Breast epithelium (tissue), 4 donors: ENCODE measurements around the gene TTC7B. TPM values are rescaled to one million over a fixed set of nuclear protein-coding genes. Genes with fewer than 3 reads are reported as not detected.

Source experiments
- DNase-seq, 2 donors: peaks; one replicate each; pipeline ENCODE4 v3.0.0-alpha.2; 2019; ENCODE audit warnings: low spot score in 2 of 2
- H3K27ac ChIP-seq, 2 donors: fragments of 200-600 bp; sonication (generic) in 1 of 2; one replicate each; pipeline ENCODE4 v1.5.1; 2016 to 2019; ENCODE audit warnings: mild to moderate bottlenecking in 1 of 2
- H3K27me3 ChIP-seq, 2 donors: fragments of 200-600 bp; sonication (generic) in 1 of 2; one replicate each; pipeline versions ENCODE4 v1.5.1 to v1.6.0; 2017 to 2019; ENCODE audit warnings: control low read depth in 1 of 2, mild to moderate bottlenecking in 1 of 2
- H3K36me3 ChIP-seq: fragments of 200-600 bp; one replicate; pipeline ENCODE4 v1.5.1; 2019
- H3K4me1 ChIP-seq, 2 donors: fragments of 200-600 bp; sonication (generic); one replicate each; pipeline ENCODE4 v1.5.1; 2016 to 2019; ENCODE audit warnings: control low read depth in 1 of 2
- H3K4me3 ChIP-seq, 3 donors: fragments of 200-600 bp; sonication (generic); 1 replicate in 2 of 3; 2 replicates in 1 of 3; pipeline ENCODE4 v1.5.1; 2016 to 2019; ENCODE audit warnings: mild to moderate bottlenecking in 3 of 3, moderate library complexity in 2 of 3
- H3K9me3 ChIP-seq, 2 donors: fragments of 200-600 bp; sonication (generic) in 1 of 2; one replicate each; pipeline ENCODE4 v1.5.1; 2016 to 2019; ENCODE audit warnings: control low read depth in 1 of 2
- POLR2A ChIP-seq: fragments of 450-650 bp; IDR thresholded peaks from one replicate; pipeline ENCODE4 v1.6.1; 2016; ENCODE audit warnings: antibody characterized with exemption, mild to moderate bottlenecking, moderate library complexity
- POLR2AphosphoS5 ChIP-seq, 3 donors: sonication (generic); formaldehyde crosslinking; IDR thresholded peaks; one replicate each; pipeline ENCODE4 v1.6.1; 2017; ENCODE audit warnings: antibody characterized with exemption in 3 of 3
- intact Hi-C: fragments of 100-400 bp; cut with DNase I; formaldehyde crosslinking; loops from one replicate; pipeline ENCODE4 v1.15.1; 2023; ENCODE audit warnings: low total_unique reads
- total RNA-seq, 3 donors: library from RNA; depleted of rRNA; stranded (reverse); fragments of >200 nt; gene quantifications; one replicate each; pipeline ENCODE4 v1.1.0, GENCODE V29; 2016
- TF ChIP-seq, protein P1 (sequence below), 3 donors: fragments of 450-650 bp; IDR thresholded peaks; one replicate each; pipeline ENCODE4 v1.5.1; 2016 to 2017; ENCODE audit warnings: antibody characterized with exemption in 3 of 3, mild to moderate bottlenecking in 3 of 3, moderate library complexity in 3 of 3

The TTC7B gene
- total RNA-seq, 3 donors from 2014 or later: 14.0 to 29.1 (median 22.0) TPM

GRCh38 chr14:90767899-90768298, 48.3 kb downstream of the TTC7B start:
- intact Hi-C loops: loop anchor here (5.0 kb wide), 1 partner anchor 501 kb away; no protein-coding TSS in a partner anchor
- Histone ChIP-seq H3K9me3 (peaks cover 14 to 34% of the 10 kb centered on the region in 2 donors), H3K27ac (no peak overlapping the region), H3K4me1 (no peaks in the 10 kb centered on the region), H3K4me3 (no peak overlapping the region), H3K27me3 (no peaks in the 10 kb centered on the region), H3K36me3 (no peaks in the 10 kb centered on the region)
- TF ChIP-seq POLR2A: no peak
- no peak for TF ChIP-seq POLR2AphosphoS5 (IDR thresholded peaks at IDR 0.05)
- TF ChIP-seq, protein P1, sequence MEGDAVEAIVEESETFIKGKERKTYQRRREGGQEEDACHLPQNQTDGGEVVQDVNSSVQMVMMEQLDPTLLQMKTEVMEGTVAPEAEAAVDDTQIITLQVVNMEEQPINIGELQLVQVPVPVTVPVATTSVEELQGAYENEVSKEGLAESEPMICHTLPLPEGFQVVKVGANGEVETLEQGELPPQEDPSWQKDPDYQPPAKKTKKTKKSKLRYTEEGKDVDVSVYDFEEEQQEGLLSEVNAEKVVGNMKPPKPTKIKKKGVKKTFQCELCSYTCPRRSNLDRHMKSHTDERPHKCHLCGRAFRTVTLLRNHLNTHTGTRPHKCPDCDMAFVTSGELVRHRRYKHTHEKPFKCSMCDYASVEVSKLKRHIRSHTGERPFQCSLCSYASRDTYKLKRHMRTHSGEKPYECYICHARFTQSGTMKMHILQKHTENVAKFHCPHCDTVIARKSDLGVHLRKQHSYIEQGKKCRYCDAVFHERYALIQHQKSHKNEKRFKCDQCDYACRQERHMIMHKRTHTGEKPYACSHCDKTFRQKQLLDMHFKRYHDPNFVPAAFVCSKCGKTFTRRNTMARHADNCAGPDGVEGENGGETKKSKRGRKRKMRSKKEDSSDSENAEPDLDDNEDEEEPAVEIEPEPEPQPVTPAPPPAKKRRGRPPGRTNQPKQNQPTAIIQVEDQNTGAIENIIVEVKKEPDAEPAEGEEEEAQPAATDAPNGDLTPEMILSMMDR (IDR thresholded peaks at IDR 0.05): no peak
- DNase-seq: no peak

DNA sequence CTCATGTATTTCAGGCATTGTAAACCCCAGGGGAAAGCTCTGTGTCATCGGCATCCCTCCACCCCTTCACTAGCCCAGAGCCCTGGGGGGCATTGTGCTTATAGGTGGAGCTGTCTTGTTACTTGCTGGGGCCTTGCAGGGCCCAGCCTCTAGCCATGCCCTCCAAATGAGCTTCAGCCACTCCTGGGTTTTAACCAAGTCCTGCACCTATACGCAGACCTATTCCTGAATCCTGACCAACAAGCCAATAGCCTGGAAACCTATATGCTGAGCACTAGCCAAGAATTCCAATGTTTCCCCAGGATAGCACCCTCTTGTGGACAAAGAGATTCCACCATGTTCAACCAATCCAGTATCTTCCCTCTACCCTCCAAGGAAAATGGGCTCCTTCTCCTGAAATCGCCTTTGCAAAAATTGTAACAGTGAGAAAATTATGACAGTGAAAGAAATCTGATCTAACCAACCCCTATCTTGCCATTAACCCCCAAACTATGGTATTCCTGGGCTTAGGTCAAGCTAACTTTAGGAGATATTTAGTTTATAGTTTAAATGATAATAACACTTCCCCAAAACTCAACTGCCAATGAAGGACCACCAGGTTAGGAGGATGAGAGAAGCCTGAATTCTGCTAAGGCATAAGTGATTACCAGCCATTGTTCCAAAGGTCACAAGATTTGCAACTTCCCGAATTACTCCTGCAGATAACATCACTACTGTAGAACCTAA, 55.5 kb downstream of the TTC7B start:
- DNase-seq: no peak
- intact Hi-C loops: no loop called here
- H3K4me3 ChIP-seq: no peak overlapping the region
- peaks cover 0 to 22% of the 10 kb centered on the region in 2 donors for H3K9me3 ChIP-seq
- no peaks in the 10 kb centered on the region for H3K36me3 ChIP-seq
- no peak overlapping the region for H3K27ac ChIP-seq
- H3K4me1 ChIP-seq: no peaks in the 10 kb centered on the region
- TF ChIP-seq, protein P1 (IDR thresholded peaks at IDR 0.05): peak in 1 of 3 donors; percentile 32
- TF ChIP-seq POLR2AphosphoS5 (IDR thresholded peaks at IDR 0.05) (no peak), POLR2A (no peak)
- H3K27me3 ChIP-seq: no peaks in the 10 kb centered on the region

DNA sequence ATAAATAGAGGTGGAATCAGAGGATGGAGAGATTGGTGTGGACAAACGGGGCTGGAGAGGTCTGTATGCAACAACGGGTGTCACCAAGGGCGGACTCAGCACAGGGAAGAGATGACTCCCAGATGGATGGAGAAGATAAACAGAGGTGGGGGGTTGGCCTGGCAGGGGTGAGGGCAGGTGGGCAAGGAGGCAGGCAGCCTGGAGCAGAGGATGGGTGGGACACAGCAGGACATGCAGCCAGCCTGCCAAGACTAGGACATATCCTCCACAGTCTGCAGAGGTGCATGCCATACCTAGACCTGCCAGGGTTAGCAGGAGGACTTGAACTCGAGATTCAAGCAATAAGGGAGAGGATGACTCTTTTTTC, 56.2 kb downstream of the TTC7B start:
- intact Hi-C loops: no loop called here

DNA sequence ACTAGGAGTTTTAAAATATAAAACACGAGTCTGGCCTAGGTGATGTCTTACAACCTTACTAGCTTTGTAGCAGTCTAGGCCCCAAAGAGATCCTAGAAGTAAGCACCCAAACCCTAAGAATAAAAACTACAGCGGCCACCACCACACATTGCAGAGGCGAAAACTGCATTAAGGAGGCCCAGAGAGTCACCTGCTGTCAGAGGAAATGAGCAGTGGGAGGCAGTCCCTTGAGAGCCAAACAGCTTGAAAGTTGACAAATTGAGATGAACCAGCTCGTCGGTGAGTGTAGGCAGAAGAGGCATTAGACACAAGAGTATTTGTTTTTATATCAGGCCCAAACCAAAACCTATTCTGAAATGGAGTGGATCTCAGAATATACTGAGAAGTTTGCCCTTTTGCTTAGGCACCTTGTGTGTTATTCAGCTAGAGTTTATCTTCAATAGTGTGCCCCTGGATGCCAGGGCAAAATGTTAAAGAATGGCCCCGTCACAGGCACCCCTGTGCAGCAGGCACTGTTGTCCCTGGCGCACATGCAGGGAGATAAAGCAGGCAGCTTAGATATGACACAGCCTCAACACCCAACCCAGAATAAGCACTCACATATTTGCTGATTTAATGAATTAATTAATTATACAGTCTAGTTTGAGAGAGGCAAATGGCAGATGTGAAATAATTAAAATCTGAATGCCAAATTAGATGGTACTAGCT, 56.7 kb downstream of the TTC7B start:
- no peak for DNase-seq
- TF ChIP-seq POLR2AphosphoS5 (IDR thresholded peaks at IDR 0.05) (no peak), POLR2A (no peak)
- TF ChIP-seq, protein P1 (IDR thresholded peaks at IDR 0.05): no peak
- peaks cover 0 to 20% of the 10 kb centered on the region in 2 donors for H3K9me3 ChIP-seq
- intact Hi-C loops: no loop called here
- peak overlapping the region; percentile 93 for H3K27ac ChIP-seq
- no peaks in the 10 kb centered on the region for H3K27me3 ChIP-seq
- no peaks in the 10 kb centered on the region for H3K36me3 ChIP-seq
- peak overlapping the region in 2 of 3 donors; percentile 61 to 71 for H3K4me3 ChIP-seq
- no peaks in the 10 kb centered on the region for H3K4me1 ChIP-seq

More for the DNA sequence above, 56.2 kb downstream of the TTC7B start:
- no peak for DNase-seq
- H3K27ac ChIP-seq: peak overlapping the region; percentile 93
- TF ChIP-seq POLR2AphosphoS5 (IDR thresholded peaks at IDR 0.05) (no peak), POLR2A (no peak)
- TF ChIP-seq, protein P1 (IDR thresholded peaks at IDR 0.05): no peak
- no peaks in the 10 kb centered on the region for H3K27me3 ChIP-seq
- H3K9me3 ChIP-seq: peaks cover 0 to 22% of the 10 kb centered on the region in 2 donors
- H3K36me3 ChIP-seq: no peaks in the 10 kb centered on the region
- no peaks in the 10 kb centered on the region for H3K4me1 ChIP-seq
- no peak overlapping the region for H3K4me3 ChIP-seq

DNA sequence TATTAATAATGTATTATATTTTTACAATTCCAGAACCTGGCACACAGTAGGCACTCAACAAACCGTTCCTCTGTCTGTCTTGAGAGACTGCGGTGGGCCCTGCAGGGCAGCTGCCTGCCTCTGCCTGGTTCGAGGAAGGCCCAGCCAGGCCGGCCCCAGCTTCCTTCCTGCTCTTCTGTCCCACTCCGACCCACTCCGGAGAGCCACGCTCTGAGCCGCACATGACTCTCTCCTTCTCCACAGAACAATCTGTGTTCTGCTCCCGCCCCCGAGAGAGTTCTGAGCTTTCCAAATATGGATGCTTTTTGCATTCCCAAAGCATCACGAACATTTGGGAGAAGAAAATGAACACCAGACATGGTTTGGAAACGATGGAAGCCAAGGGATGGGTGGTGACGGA, 57.3 kb downstream of the TTC7B start:
- Histone ChIP-seq H3K36me3 (no peaks in the 10 kb centered on the region), H3K27ac (peak overlapping the region; percentile 93), H3K4me3 (peak overlapping the region; percentile 48 to 71 (median 61)), H3K9me3 (peaks cover 0 to 18% of the 10 kb centered on the region in 2 donors), H3K27me3 (no peaks in the 10 kb centered on the region), H3K4me1 (no peaks in the 10 kb centered on the region)
- DNase-seq: peak in 1 of 2 donors; percentile 28
- TF ChIP-seq POLR2AphosphoS5 (IDR thresholded peaks at IDR 0.05) (no peak), POLR2A (no peak)
- TF ChIP-seq, protein P1 (IDR thresholded peaks at IDR 0.05): no peak
- intact Hi-C loops: no loop called here
